ENCODE results near the gene ZBTB16.

Gene ZBTB16

GRCh38 chr11:114291381-114291780 lies 231.9 kb downstream of the ZBTB16 start:
- DNase-seq, result no peak

- DNase-seq, result no peak
Measured at GRCh38 chr11:114291842-114292680, 232.6 kb downstream of the ZBTB16 start.

GRCh38 chr11:114293201-114293711 lies 233.7 kb downstream of the ZBTB16 start:
- no peak for DNase-seq

GRCh38 chr11:114295676-114296604 lies 236.4 kb downstream of the ZBTB16 start, which contains the start of gene NNMT:
Gene NNMT (plus strand): TSS chr11:114296399. CDS start chr11:114296557, 158 bp downstream.
- no peak for DNase-seq

- DNase-seq, result no peak
Measured at GRCh38 chr11:114296605-114297372, 237.3 kb downstream of the ZBTB16 start.

GRCh38 chr11:114297806-114298709 lies 238.5 kb downstream of the ZBTB16 start:
- no peak for DNase-seq

- no peak for DNase-seq
Measured at GRCh38 chr11:114298710-114299109, 239.2 kb downstream of the ZBTB16 start.
